SIG-M5 treated with dmso at 0.1 percent for 504 hours (cell line): ENCODE results near the gene HTRA3.

Source experiments
- DNase-seq: peaks from one replicate; lab custom pipeline; 2025; ENCODE audit not compliant: unreplicated experiment; lab: John Stamatoyannopoulos, UW

The HTRA3 gene

DNA sequence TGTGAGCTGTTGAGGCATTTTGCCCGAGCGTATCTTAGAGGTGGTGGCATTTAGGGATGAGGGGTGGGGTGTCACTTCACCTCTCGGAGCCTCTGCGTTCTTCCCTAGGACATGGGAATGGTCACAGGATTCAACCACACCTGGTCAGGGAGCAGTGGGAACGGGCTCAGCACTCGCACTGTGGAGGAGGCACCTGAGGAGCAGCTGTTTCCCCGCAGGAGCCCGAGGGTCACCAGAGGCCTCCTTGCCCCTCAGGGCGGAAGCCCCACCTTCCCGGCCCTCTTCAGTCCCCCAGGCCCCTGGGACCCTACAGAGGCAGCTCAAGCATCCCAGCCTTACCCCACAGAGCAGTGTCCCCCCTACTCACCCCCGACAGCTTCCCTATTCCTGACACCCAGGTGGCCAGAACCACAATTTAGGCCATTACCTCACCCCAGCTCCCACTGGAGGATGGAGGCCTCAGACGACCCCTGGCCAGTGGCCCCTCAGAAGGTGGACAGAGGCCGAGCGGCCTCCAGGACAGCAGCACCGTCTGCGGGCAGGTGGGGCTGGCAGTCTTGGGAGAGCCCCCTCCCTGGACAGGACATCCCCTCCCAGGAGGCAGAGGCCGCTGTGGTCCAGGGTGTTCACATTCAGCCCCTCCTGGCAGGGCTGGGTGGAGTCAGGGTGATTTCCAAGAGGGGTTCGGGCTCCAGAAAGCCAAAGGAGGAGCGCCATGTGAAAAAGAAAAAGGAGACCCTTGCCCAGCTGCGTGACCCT lies 4.2 kb upstream of the HTRA3 start:
- DNase-seq = no peak

DNA sequence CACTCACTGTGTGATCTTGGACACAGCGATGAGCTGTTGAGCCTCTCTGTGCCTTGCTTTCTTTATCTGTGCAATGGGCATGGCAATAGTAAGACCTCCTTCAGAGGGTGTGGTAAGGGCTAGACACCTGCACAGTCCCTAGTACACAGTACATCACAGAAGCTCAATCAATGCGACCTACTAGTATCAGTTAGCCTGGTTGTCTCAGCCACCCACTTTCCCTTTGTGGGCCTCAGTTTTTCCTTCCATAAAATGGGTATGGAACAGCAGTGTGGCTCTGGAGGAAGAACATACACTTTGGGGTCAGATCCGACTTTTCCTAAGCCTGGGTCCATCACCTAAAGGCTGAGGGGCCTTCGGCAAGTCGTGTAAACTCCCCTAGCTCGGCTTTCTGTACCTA lies 3.5 kb upstream of the HTRA3 start:
- DNase-seq = no peak

DNA sequence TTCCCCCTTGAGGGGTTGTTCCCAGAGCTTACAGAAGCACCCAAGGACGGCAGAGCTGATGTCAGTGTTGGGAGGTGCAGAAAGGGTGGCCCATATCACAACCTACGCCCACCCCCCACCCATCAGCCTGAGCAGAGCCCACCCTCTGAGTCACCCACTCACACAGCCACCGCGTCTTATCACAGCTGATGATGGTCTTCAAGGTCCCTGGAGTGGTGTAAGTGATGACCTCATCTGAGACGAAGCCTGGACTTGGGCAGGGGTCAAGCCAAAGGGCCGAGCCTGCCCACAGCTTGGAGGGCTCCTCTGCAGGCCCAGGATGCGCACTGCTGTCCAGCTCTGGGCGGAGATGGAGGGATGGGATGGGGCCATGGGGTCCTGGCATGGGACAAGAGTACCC lies 3.0 kb upstream of the HTRA3 start:
- no peak for DNase-seq

DNA sequence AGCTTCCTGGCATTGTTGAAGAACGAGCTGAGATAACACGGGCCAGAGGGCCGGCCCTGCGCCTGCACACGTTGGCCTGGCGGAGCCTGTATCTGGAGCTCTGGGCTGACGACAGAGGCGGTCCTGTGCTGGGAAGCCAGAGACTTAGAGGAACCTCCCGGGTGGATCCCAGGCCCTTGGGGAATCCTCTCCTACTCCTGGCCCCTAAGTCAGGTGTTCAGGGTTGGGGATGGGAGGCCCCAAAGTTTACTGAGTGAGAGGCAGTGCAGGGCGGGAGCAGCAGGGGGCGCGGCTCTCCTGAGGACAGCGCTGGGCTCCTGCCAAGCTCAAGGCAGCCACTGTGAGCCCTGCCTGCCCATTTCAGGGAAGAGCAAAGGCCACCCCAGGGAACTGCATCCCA lies 2.5 kb upstream of the HTRA3 start:
- DNase-seq = peak; percentile 3

DNA sequence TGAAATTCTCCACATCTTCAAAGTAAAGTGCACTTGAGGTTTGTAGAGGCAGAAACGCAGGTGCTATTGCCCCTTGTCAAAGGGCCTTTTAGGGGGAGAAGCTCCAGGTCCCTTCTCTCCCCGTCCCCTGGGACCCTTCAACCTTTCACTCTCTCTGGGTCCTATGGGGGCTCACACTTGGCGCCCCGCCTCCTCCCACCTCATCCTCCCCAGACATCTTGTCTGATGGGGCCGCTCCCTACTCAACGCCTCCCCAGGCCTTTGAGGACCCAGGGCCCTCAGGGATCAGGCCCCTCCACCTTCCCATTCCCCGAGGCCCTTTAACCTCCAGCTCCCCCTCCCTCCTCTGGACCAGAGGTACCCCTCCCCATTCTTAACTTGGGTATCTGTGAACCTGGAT lies 1.3 kb upstream of the HTRA3 start:
- no peak for DNase-seq

DNA sequence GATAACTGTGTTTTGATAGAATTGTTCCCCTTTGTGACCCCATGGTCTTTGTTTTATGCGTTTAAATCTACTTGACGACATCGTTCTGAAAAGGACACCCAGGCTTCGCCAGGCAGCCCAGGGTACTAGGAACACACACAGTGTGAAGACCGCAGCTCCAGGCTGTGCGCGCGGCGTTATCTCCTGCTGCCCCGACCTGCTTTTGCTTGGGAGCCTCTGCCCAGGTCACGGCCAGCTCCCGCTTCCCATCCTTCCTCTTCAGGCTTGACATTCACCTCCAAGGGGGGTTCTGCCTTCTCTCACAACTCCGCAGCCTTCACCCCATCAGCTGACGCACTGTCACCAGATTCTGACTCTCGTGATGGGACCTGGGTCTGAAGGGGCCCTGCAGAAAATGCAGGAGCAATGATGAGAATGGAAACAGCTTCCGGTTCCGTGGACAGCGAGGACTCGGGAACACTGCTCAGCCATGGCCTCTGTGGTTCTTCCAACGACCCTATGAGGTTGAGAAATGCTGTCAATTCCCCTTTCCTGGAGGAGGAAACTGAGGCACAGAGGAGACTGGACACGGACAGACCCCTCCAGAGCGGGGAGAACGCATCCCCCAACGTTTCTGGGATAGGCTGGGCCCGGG lies 536 bp upstream of the HTRA3 start:
- no peak for DNase-seq

DNA sequence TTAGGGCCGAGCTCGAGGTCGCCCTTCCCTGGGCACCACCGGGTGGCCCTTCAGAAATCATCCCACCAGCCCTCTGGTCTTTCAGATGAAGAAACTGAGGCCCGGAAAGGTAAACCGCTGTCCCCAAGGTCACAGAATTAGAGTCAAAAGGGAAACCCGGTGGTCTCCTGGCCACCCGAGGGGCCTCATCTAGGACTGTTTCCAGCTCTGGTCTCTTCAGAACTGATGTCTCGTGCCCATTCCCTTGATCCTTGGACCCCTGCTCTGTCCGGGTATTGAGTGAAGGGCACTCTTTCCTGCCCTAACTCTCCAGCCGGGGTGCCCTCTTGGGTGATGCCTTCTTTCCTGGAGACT lies 841 bp downstream of the HTRA3 start:
- DNase-seq = no peak

DNA sequence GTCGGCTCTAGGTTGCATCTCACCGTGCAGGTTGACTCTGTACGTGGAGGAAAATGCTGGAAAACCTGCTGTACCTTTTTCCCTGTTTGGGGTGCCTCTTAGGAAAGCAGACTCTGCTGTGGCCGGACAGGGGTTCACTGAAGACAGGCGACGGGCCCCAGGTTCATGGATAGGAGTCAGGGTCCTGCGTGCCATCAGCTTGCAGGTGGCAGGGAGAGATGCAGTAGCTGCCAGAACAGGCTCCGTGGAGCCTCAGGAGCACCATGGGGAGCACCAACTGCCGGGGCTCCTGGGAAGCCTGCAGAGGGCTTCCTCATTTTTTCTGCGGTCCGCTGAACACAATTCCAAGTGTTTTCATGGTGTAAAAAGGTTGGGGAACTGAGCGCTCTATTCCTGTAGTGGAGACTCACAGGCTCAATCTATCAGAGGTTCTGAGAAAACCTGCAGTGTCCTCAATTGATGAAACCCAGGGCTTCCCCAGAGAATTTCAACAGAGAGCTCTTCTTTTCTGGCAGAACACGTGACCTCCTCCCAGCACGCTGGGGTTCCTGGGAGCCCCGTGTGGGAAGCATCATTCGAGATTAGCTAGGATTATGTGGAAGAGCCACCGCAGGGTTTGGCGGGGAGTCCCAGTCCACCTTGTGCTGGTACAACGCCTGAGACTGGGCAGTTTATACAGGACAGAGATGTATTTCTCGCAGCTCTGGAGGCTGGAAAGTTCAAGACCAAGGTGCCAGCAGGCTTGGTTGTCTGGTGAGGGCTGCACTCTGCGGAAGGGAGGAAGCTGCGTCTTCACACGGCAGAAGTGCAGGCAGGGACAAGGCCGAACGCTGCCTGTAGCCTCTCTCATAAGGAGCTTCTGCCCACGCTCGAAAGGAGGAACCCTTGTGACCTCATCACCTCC lies 1.6 kb downstream of the HTRA3 start:
- no peak for DNase-seq

DNA sequence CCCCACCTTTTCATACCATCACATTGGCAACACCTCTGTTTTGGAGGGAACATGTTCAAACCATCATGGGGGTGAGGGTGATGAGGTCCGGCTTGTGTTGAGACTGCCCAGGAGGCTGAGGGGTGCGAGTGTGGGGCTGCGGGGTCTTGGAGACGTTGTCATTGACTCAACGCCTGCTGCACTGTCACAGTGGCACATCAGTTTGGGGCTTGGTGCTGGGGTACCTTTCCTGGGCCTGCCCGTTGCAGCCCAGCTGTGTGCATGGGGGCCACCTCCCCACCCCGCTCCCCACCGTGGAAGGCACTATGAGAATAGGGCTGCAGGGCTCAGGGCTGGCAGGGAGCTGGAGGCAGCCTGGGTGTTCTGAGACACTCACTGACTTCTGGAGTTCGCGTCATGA lies 2.3 kb downstream of the HTRA3 start:
- no peak for DNase-seq

DNA sequence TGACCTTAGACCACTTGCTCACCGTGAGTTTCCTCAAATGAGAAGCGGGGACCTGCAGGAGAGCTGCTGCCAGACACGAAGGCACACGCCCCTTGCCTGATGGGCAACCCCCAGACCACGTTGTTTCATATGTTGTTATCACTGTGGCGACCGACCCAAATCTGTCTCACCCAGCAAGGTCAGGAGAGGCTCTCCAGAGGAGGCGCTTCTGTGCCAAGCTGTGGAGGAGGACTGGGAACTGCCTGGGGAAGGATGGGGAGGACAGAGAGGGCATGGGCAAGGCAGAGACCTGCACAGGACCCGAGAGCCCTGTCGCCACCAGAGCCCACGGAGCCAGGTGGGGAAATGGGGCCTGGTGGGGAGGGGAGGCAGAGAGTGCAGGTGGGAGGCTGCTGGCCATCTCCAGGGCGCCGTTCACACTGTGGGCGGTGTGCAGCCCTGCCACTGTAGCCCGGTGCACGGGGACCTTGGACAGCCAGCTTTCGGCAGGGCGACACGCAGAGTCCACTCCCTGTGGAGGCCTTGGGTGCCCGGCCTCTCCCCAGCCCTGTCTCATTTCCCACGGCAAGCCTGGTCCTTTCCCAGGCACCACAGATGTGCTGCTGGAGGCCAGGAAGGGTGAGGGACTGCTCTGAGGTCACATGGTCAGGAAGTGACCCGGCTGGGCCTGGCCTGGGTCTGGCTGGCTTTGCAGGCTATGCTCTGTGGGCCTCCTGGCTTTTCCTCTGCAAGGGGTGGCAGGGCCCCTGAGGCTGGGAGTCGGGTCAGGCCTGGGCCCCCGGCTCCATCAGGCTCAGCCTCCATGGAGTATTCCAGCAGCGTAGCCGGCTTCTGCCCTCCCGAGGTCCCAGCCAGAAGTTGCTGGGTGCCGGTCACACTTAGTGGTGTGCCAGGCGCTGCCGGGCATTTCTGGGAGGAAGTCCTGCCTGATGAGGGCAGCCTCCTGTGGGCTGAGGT lies 3.2 kb downstream of the HTRA3 start:
- DNase-seq = no peak

DNA sequence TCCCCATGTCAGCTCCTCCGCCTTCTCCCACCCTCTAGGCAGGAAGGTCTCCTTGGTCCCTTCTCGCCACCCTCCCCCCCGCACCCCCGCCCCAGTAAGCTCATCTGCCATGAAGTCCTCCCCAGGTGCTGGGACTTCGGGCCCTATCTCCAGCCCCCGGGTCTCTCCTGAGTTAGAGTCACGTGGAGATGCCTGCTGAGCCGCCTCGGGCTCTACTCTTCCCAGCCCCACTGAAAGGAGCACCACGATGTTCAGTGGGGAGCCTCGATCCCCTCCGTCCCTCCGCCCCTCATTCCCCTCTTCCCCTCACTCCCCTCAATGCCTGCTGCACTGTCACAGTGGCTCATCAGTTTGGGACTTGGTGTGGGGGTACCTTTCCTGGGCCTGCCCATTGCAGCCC lies 3.9 kb downstream of the HTRA3 start:
- no peak for DNase-seq

DNA sequence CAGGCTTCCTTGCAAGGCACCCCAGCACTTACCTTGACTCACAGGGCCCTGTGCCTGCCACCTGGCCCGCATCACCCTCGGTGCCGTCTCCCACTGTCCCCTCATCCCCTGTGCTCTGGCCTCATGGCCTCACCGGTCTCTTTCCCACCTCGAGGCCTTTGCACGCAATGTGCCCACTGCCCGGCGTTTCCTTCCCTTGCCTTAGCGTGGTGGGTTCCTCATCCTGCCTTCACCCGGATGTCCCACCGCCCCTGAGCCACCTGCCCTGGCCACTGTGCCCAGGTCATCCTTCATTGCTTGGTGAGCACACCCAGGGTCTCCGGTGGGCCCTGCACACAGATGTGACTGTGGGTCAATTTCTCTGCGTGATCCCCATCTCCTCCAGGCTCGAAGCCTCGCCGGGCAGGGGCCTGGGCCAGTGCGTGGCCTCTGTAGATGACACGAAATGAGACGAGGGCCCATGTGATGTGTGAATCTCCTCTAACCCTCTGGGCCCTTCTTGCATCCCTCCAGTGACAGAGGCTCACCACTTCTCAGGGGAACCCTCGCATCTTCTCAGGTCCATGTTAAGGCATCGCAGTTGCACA lies 4.6 kb downstream of the HTRA3 start:
- DNase-seq = no peak

DNA sequence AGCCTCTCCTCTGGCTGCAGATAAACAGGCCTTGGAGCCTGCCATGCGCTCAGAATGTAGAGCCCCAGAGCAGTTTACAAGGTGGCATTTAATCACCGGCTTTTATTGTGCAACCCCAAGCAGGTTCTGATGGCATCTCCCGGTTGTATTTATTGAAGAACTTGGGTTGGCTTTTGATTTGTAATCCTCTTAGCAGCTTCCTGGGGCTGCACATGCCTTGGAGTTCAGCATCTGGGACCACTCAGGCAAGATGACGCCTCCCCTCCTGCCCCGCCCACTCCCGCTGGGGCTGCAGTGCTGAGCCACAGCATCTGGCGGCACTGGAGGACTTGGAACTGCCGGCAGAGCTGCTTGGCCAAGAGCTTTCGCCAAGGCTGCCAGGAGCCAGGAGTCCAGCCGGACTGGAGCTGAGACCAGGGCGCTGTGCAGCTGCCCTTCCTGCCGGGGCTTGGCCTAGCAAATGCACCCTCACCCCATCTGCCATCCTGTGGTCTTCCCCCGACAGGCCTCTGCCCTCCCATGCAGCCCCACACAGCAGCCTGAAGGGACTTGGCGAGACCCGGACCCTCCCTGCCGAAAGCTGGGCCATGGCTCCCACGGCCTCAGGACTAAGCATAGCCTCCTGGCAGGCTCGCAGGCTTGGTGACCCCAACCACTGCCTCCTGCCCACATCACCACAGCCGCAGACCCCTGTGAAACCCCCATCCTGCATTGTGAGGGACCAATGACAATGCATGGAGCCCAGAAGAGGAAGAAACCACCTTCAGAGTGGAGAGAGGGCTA lies 5.4 kb downstream of the HTRA3 start:
- DNase-seq = no peak

DNA sequence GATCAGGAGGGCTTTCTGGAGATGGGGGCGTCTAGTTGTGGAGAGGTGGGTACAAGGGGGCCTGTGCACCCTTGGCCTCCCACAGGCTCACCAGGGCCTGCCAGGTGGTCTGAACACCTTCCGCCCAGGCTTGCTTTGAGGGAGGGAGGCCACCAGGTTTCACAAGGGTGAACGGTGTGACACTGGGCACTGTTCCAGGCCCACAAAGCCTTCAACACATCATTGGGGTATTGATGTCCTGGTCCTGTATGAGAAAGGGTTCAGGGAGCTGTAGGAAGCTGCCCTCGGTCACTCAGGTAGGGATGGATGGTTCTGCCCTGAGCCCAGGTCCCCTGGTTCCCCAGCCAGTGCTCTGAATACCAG lies 6.0 kb downstream of the HTRA3 start:
- no peak for DNase-seq

DNA sequence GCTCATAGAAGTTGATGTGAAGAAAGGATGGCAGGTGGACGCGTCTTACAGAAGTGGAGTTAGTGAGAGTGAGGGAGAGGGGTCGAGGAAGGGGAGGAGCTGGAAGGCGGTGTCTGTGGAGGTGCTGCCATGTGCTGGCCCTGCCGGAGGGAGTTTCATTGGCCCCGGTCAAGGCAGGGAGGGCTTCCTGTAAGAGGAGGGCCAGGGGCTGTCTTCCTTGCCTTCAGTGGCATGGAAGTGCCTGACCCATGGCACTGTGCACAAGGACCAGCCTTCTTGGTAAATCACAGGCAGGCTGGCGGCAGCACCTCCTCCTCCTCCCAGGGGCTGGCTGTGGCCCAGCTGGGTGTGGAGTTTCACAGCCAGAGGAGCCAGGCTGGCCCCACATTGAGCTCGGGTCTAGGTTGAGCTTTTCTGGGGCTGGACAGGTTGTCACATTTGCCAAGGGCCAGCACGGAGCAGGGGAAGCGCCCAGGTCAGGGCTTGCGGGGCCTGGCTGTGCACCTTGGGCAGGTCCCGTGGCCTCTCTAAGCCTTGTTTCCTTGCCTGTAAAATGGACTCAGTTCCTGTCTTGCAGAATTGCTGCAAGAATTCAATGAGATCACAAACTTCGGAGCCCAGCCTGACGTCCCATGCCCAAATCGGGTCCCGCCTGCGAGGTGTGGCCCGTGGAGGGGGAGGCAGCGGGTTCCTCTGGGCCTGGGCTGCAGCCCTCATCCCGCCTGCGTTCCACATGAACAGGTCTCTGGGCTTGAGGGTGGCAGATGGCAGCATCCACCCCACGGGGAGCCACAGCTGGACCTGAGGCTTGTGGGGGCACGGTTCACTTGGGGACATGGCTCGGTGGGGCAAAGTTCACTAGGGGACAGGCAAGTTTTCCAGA lies 7.0 kb downstream of the HTRA3 start:
- DNase-seq = no peak

DNA sequence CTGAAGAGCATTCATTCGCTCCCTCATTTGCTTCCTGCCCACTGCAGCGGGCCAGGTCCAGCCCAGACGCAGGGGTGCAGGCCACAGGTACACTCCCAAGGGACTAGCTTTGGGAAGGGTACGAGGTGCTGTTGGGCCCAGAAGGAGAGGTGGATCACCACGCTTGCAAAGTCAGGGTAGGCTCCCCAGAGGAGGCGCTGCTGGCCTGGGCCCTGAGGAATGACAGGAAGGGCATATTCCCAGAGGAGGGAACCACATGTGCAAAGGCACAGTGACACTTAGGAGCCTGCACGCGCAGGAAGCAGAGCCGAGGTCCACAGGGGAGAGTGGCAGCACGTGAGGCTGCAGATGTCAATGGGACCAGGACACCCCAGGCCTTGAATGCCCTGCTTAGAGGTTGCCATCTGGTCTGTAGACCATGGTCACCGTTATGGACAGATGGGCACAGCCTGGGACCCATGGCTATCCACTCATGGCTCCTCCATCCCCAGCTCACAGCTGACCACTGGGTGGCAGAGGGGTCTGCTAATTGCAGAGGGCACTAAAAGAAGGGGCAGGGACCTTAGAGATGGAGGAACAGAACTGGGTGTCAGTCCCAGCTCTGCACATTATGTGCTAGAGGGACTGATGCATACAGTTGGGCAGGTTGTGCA lies 7.9 kb downstream of the HTRA3 start:
- DNase-seq = no peak

DNA sequence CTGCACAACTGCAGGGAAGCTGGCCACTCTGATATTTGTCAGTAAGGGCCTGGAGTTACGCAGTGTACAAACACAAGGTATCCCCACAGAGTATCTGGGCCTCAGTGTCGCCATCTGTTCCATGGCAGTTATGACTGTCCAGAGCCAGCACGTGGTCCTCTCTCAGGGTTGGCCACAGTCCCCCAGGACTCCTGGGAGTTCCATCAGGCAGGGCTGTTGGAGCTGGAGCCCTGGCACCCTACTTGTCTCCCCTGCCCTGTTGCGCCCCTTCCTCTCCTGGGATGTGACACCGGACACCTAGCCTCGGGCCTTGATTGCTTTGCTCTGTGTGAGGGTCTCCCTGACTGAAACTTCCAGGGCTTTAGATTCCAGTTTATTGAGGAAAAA lies 8.4 kb downstream of the HTRA3 start:
- DNase-seq = no peak
